Pancreas (tissue), 10 donors: Measurements from ENCODE around the gene ANTXR2. TPM values are rescaled to one million over a fixed set of nuclear protein-coding genes. Genes with fewer than 3 reads are reported as not detected.
"Not testable (repeated sequence)": the region's sequence is repeated elsewhere in the genome, so short reads cannot be mapped to it uniquely, and the experiment has no call there.

ENCODE experiments used
- ATAC-seq, 4 donors: fragments of 200-7000 bp; cut with Tn5 transposase; one replicate each; pipeline versions ENCODE4 v1.8.0 to v1.9.1; 2020; ENCODE audit warnings: mild to moderate bottlenecking in 4 of 4, moderate library complexity in 4 of 4
- DNase-seq, 6 donors: peaks; one replicate each; pipeline ENCODE4 v3.0.0-alpha.2; 2020
- FAIRE-seq: peaks from 2 replicates; lab custom pipeline; 2012; peaks lifted over from hg19 to GRCh38; lab: Jason Lieb, UNC
- H3K27ac ChIP-seq, 4 donors: fragments of 200-600 bp; sonication (generic); 1 replicate in 3 of 4; 2 replicates in 1 of 4; pipeline versions ENCODE4 v1.5.0 to v1.8.0; 2020
- H3K27me3 ChIP-seq, 4 donors: fragments of 200-600 bp; one replicate each; pipeline ENCODE4 v1.8.0; 2021
- H3K36me3 ChIP-seq, 3 donors: fragments of 200-600 bp; sonication (generic) in 1 of 3; one replicate each; pipeline versions ENCODE4 v1.5.0 to v1.8.0; 2020 to 2021
- H3K4me1 ChIP-seq, 3 donors: fragments of 200-600 bp; one replicate each; pipeline ENCODE4 v1.8.0; 2021
- H3K4me3 ChIP-seq, 4 donors: fragments of 200-600 bp; sonication (generic) in 2 of 4; one replicate each; pipeline versions ENCODE4 v1.5.0 to v1.8.0; 2020 to 2021
- H3K9me3 ChIP-seq, 4 donors: fragments of 200-600 bp; one replicate each; pipeline ENCODE4 v1.8.0; 2021
- WGBS, 2 donors: extraction: QIAGEN DNeasy Blood & Tissue Kit; methylation state at CpG; one replicate each; pipeline ENCODE4 v1.1.7; 2013; 5-methylcytosine and 5-hydroxymethylcytosine counted together
- intact Hi-C, 3 donors: fragments of 100-400 bp; cut with DNase I; formaldehyde crosslinking; loops; one replicate each; pipeline versions ENCODE4 v1.11.1 to v1.14.2; 2022
- polyA plus RNA-seq, 2 donors: library from polyadenylated mRNA; stranded (reverse); fragments of 200-250 nt; gene quantifications; one replicate each; pipeline ENCODE4 v1.2.3, GENCODE V29; 2013
- total RNA-seq, 6 donors: library from RNA; stranded (reverse); fragmentation: NEBNext Ultra II Directional in 4 of 6; extraction: Animal tissue kit (Norgen Biotek cat#: 25700) in 4 of 6; gene quantifications; one replicate each; pipeline versions ENCODE4 v1.2.1 to v1.2.4, GENCODE V29; 2021 to 2023
- TF ChIP-seq, protein P1 (sequence below), 4 donors: fragments of 200-600 bp; sonication (generic) in 3 of 4; IDR thresholded peaks; one replicate each; pipeline versions ENCODE4 v1.5.0 to v1.8.0; 2021; ENCODE audit warnings: antibody characterized with exemption in 4 of 4
- donor health status: healthy with polysubstance abuse.
- donor health status: DM: no; HTN: no; CAD: no; lungs with moderate emphysema.
- donor health status: DM: no; HTN: no; CAD: no.
- donor health status: control.
- donor health status: control.
- donor health status: Bipolar disorder and iron deficiency.
- donor health status: DM: yes; HTN: yes; CAD: no.
- donor health status: DM: no; HTN: no; CAD: no.
- donor health status: DM: no; HTN: no; CAD: no.
- donor health status: DM: yes; HTN: yes; CAD: no.

The ANTXR2 gene
- total and polyA plus RNA-seq, 8 donors: 1.4 to 22.4 (median 4.6) TPM

DNA sequence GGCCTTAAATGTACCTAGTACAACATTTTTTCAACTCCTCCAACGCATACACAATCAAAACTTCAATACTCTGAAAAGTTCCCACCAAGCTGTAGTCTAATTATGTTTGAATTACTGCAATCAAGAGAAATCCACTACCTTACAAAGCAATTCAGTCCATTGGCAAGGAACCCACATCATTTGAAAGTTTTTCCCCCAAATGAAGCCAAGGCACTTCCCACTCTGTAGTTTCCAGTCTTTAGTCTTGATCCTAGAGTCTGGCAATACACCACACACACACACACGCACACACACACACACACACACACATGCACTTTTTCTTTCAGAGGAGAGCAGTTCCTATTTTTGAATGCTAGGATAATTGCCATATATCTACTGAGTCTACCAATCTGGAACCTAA, 79.6 kb downstream of the ANTXR2 start:
- Histone ChIP-seq H3K4me1 (no peaks in the 10 kb centered on the region), H3K9me3 (no peaks in the 10 kb centered on the region), H3K27ac (no peak overlapping the region), H3K4me3 (no peak overlapping the region), H3K27me3 (no peaks in the 10 kb centered on the region), H3K36me3 (no peaks in the 10 kb centered on the region)
- TF ChIP-seq, protein P1, sequence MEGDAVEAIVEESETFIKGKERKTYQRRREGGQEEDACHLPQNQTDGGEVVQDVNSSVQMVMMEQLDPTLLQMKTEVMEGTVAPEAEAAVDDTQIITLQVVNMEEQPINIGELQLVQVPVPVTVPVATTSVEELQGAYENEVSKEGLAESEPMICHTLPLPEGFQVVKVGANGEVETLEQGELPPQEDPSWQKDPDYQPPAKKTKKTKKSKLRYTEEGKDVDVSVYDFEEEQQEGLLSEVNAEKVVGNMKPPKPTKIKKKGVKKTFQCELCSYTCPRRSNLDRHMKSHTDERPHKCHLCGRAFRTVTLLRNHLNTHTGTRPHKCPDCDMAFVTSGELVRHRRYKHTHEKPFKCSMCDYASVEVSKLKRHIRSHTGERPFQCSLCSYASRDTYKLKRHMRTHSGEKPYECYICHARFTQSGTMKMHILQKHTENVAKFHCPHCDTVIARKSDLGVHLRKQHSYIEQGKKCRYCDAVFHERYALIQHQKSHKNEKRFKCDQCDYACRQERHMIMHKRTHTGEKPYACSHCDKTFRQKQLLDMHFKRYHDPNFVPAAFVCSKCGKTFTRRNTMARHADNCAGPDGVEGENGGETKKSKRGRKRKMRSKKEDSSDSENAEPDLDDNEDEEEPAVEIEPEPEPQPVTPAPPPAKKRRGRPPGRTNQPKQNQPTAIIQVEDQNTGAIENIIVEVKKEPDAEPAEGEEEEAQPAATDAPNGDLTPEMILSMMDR (IDR thresholded peaks at IDR 0.05): no peak
- no peak for FAIRE-seq
- 63 to 85% methylated on average over 2 of the region's 2 CpGs for whole genome bisulfite sequencing, 2 donors
- no peak for DNase-seq
- no peak for ATAC-seq
- intact Hi-C loops: no loop called here

DNA sequence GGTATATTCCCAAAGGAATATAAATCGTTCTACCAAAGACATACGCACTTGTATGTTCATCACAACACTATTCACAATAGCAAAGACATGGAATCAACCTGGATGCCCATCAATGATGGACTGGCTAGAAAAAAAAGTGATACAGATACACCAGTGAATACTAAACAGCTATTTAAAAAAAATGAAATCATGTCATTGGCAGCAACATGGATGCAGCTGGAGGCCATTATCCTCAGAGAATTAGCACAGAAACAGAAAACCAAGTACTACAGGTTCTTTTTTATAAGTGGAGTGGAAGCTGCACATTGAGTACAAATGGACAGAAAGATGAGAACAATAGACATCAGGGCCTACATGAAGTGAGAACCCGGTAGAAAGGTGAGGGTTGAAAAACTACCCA, 81.4 kb downstream of the ANTXR2 start:
- 90 to 92% methylated on average over 3 of the region's 3 CpGs for WGBS, 2 donors
- Histone ChIP-seq H3K9me3 (no peaks in the 10 kb centered on the region), H3K4me3 (no peak overlapping the region), H3K27me3 (no peaks in the 10 kb centered on the region), H3K36me3 (no peaks in the 10 kb centered on the region), H3K27ac (no peak overlapping the region), H3K4me1 (no peaks in the 10 kb centered on the region)
- FAIRE-seq: no peak
- TF ChIP-seq, protein P1 (IDR thresholded peaks at IDR 0.05): no peak
- ATAC-seq: no peak
- intact Hi-C loops: no loop called here
- no peak for DNase-seq

DNA sequence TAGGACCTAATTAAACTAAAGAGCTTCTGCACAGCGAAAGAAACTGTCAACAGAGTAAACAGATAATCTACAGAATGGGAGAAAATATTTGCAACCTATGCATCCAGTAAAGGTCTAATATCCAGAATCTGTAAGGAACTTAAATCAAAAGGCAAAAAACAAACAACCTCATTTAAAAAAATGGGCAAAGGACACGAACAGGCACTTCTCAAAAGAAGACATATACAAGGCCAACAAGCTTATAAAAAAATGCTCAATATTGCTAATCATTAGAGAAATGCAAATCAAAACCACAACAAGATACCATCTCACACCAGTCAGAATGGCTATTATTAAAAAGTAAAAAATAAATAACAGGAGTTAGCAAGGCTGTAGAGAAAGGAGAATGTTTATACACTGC, 81.9 kb downstream of the ANTXR2 start:
- H3K4me3 ChIP-seq, DNase-seq, H3K27me3 ChIP-seq, H3K9me3 ChIP-seq, FAIRE-seq, intact Hi-C loops, H3K27ac ChIP-seq, H3K36me3 ChIP-seq, ATAC-seq, H3K4me1 ChIP-seq: not testable (repeated sequence)
- WGBS, 2 donors: 93 to 94% methylated on average over 2 of the region's 2 CpGs

DNA sequence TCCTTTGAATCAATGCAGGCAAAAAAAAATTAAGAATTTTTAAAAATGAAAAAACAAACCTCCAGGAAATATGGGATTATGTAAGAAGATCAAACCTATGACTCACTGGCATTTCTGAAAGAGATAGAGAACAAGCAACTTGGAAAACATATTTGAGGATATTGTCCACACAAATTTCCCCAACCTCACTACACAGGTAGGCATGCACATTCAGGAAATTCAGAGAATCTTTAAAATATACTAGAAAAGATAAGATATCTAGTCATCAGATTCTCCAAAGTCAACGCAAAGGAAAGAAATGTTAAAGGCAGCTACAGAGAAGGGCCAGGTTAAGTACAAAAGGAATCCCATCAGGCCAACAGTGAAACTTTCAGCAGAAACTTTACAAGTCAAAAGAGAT, 85.6 kb downstream of the ANTXR2 start:
- intact Hi-C loops: no loop called here
- Histone ChIP-seq H3K4me1 (no peaks in the 10 kb centered on the region), H3K27ac (no peak overlapping the region), H3K4me3 (no peak overlapping the region), H3K27me3 (no peaks in the 10 kb centered on the region), H3K9me3 (no peaks in the 10 kb centered on the region), H3K36me3 (no peaks in the 10 kb centered on the region)
- no peak for FAIRE-seq
- WGBS, 2 donors: 91 to 96% methylated on average over 1 of the region's 1 CpG
- no peak for DNase-seq
- no peak for ATAC-seq
- TF ChIP-seq, protein P1 (IDR thresholded peaks at IDR 0.05): no peak

DNA sequence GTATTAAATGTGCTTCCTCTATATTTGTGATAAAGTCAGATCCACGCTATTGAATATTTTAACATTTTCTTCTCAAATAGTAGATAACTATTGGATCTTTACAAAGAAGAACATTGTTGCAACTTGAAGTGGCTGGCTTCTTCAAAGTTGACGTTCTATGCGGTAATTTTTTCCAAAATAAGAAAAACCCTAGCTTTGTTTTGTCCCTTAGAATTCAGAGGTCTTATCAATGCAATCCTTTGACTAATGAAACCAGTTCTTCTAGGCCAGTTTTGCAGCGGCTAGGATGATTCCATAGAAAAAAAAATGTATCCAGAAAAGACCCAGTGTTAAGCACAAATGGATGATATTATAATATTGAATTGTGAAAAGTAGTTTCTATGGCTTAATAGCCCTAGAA, 89.6 kb downstream of the ANTXR2 start:
- DNase-seq: no peak
- Histone ChIP-seq H3K27me3 (no peaks in the 10 kb centered on the region), H3K36me3 (no peaks in the 10 kb centered on the region), H3K27ac (no peak overlapping the region), H3K9me3 (no peaks in the 10 kb centered on the region), H3K4me3 (no peak overlapping the region), H3K4me1 (no peaks in the 10 kb centered on the region)
- WGBS, 2 donors: 69 to 92% methylated on average over 4 of the region's 4 CpGs
- no peak for ATAC-seq
- FAIRE-seq: peak; percentile 39
- intact Hi-C loops: no loop called here
- TF ChIP-seq, protein P1 (IDR thresholded peaks at IDR 0.05): no peak
